NB4 (cell line): ENCODE measurements around the gene MS4A2.

Experiments
- DNase-seq: peaks from one replicate; pipeline ENCODE4 v3.0.0; 2010; ENCODE audit warnings: low read depth
- H3K4me3 ChIP-seq: one replicate; pipeline ENCODE4 v1.5.1; 2011; ENCODE audit warnings: mild to moderate bottlenecking, low read depth, low read length, moderate library complexity
- MYC ChIP-seq: IDR thresholded peaks from 2 replicates; pipeline ENCODE4 v1.6.1; 2011; ENCODE audit warnings: low read depth, low read length
- POLR2A ChIP-seq: IDR thresholded peaks from 2 replicates; pipeline ENCODE4 v1.6.1; 2011; ENCODE audit warnings: mild to moderate bottlenecking; ENCODE audit not compliant: insufficient read length; ENCODE audit errors: extremely low read depth
- TF ChIP-seq, protein P1 (sequence below): IDR thresholded peaks from 2 replicates; pipeline ENCODE4 v1.6.1; 2011; ENCODE audit warnings: low read depth, low read length
- TF ChIP-seq, protein P2 (sequence below): IDR thresholded peaks from one replicate; pipeline ENCODE4 v1.5.1; 2012; ENCODE audit warnings: low read depth, low read length

MS4A2 gene

GRCh38 chr11:60119710-60120109 lies 31.2 kb downstream of the MS4A2 start:
- no peak for TF ChIP-seq POLR2A
- TF ChIP-seq, protein P1, sequence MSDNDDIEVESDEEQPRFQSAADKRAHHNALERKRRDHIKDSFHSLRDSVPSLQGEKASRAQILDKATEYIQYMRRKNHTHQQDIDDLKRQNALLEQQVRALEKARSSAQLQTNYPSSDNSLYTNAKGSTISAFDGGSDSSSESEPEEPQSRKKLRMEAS = no peak
- TF ChIP-seq, protein P2, sequence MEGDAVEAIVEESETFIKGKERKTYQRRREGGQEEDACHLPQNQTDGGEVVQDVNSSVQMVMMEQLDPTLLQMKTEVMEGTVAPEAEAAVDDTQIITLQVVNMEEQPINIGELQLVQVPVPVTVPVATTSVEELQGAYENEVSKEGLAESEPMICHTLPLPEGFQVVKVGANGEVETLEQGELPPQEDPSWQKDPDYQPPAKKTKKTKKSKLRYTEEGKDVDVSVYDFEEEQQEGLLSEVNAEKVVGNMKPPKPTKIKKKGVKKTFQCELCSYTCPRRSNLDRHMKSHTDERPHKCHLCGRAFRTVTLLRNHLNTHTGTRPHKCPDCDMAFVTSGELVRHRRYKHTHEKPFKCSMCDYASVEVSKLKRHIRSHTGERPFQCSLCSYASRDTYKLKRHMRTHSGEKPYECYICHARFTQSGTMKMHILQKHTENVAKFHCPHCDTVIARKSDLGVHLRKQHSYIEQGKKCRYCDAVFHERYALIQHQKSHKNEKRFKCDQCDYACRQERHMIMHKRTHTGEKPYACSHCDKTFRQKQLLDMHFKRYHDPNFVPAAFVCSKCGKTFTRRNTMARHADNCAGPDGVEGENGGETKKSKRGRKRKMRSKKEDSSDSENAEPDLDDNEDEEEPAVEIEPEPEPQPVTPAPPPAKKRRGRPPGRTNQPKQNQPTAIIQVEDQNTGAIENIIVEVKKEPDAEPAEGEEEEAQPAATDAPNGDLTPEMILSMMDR = no peak
- no peak for TF ChIP-seq MYC

GRCh38 chr11:60121264-60121663 lies 32.8 kb downstream of the MS4A2 start:
- no peak overlapping the region for H3K4me3 ChIP-seq
- no peak for TF ChIP-seq MYC
- TF ChIP-seq, protein P2 = no peak
- TF ChIP-seq, protein P1 = no peak
- no peak for TF ChIP-seq POLR2A
- no peak for DNase-seq

More at GRCh38 chr11:60119710-60120109, 31.2 kb downstream of the MS4A2 start:
- peak; percentile 75 for DNase-seq
- H3K4me3 ChIP-seq = no peak overlapping the region

- no peak for DNase-seq
- no peak overlapping the region for H3K4me3 ChIP-seq
- TF ChIP-seq, protein P2 = no peak
- no peak for TF ChIP-seq MYC
- TF ChIP-seq, protein P1 = no peak
- TF ChIP-seq POLR2A = no peak
Measured at GRCh38 chr11:60122414-60123036, 34.1 kb downstream of the MS4A2 start.

DNA sequence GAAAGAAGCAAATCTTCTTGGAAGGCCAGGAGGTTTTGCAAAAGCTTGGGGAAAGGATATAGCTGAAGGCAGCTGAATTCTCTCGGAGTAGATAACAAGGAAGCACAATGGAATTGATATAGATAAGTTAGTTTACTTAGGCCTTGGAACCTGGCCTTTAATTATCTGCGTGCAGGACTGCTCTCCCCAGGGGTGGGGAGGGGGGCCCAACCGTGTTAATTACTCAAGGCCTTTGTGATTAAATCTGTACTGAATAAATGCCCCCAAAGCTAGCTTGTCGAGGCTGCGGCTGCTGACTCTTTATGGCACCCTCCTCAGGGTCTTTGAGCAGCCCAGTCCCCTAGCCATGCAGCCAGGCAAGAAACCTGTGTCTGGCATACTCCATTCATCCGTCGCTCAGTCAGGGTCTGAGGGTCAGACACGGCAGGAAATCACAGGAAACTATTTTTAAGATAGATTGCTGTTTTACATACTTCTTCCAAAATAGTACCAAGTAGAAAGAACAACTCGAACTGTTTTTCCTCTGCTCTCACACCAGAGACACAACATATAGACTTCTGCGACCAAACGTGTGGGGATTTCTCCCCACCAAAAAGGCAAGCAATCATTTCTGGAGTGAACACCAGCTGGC lies 36.5 kb downstream of the MS4A2 start:
- no peak for DNase-seq
- no peak overlapping the region for H3K4me3 ChIP-seq
- TF ChIP-seq, protein P1 = no peak
- TF ChIP-seq, protein P2 = no peak

GRCh38 chr11:60125956-60126585 lies 37.6 kb downstream of the MS4A2 start:
- TF ChIP-seq POLR2A = no peak
- TF ChIP-seq, protein P2 = no peak
- TF ChIP-seq, protein P1 = no peak
- no peak for TF ChIP-seq MYC
- no peak for DNase-seq
- H3K4me3 ChIP-seq = no peak overlapping the region
